Measurements from ENCODE around the gene MYH8.

- TF ChIP-seq MAX (CRISPR knock-in tag; IDR thresholded peaks at IDR 0.05) (no peak), POLR2AphosphoS2 (IDR thresholded peaks at IDR 0.05; ENCODE audit: low read length) (no peak), MYC (IDR thresholded peaks at IDR 0.05; ENCODE audit: low read depth, low read length) (no peak), MYC (CRISPR knock-in tag; IDR thresholded peaks at IDR 0.05; ENCODE audit: borderline replicate concordance, low read depth) (no peak), EP300 (IDR thresholded peaks at IDR 0.05; ENCODE audit: low read length) (no peak), PHF21A (IDR thresholded peaks at IDR 0.05; ENCODE audit: borderline replicate concordance, low read depth) (no peak)
Measured at GRCh38 chr17:10469459-10469858, 47.7 kb upstream of the MYH8 start, which contains the start of gene MYH4.

All from K562 (cell line).